Hematopoietic multipotent progenitor cell treated with erythropoietin and hydrocortisone succinate and interleukin-3 and kit ligand, for 15 days (in vitro differentiated cells): ENCODE results near the gene TANC2.
"Not testable (repeated sequence)": the region's sequence is repeated elsewhere in the genome, so short reads cannot be mapped to it uniquely, and the experiment has no call there.

Experiments used
- DNase-seq: peaks from one replicate; pipeline ENCODE4 v3.0.0-alpha.2; 2015; ENCODE audit warnings: low spot score

Gene TANC2

DNA sequence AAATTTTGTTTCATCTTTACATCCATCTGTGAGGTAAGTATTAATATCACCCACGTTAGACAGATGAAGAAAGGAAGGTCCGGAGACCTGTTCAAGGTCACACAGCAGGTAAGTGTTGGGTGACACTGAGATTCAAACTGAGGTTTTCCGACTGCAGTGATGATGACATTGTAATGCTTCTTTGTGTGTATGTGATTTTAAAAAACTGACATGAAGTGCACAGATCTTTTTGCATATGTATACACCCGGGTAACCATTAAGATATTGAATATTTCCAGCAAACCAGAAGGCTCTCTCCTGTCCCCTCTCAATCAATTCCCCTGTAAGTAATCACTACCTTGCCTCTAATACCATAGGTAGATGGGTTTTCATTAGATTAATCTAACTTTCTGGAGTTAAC lies 1.5 kb upstream of the TANC2 start:
- no peak for DNase-seq

DNA sequence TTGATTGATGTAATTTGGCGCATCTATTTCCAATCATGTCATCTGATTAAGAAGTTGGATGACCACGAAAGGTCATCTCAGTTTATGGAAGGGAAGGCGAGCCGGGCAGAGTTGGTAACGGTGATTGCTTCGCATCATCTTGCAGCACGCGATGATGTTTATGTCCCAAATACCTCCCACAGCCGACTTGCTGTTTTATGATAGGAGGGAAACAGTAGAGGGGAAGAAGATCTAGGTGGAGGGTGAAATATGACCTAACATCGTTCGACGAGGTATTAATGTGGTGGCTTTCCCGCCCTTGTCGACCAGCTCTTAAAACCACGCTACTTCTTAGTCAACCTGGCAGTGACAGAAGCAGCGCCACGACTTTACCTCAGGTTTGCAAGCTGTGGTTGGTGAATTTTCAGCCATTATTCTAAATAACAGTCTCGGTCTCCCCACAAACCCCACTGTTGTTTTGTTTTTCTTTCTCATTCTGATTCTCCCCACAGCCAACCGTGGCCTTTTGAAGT lies 805 bp upstream of the TANC2 start:
- DNase-seq: no peak

DNA sequence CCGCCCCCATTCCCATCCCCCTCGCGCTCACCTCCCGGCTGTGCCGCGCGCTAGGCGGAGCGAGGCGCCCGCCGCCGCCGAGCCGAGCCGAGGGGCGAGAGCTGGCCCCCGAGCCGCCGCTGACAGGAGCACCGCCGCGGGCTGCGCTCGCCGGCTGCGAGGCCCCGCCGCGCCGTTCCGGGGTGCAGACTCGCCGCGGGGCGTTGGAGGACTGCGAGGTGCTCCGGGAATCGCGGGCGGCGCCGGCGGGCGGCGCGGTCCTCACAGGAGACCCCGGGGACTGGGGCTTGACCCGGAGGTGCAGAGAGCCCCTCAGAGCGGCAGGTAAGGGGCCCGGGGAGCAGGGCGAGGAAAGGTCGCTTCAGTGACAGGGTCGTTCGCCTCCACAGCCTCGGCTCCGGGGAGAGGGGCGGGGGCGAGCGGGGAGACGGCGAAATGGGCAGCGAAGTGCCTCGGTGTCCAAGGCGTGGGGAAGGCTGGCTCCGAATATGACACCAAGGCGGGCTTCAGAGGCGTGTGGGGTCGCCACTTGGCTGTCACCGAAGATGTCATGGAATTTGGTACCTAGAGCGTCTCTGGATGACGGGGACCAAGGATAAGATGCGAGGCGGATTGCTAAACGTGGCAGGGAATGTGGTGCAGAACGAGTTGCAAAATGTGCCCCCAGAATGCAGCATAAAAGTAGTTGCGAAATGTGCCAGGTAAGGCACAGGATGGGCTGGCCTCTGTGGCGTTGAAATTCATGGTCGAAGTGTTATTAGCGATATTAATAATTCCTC lies 580 bp downstream of the TANC2 start:
- DNase-seq: no peak

DNA sequence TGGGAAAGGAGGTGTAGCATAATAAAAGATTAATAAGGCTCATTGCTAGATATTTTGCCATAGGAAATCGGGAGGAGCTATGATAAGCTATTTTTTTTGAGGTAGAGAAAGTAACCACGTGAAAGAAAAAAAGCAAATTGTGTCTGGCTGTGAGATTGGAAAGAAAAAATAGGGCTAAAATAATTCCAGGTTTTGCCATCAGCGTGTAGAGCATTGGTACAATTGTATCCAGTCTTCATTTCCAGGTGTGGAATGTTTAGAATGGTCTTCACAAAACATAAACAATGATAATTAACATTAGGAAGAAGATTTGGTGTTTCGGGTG lies 1.1 kb downstream of the TANC2 start:
- DNase-seq: no peak

DNA sequence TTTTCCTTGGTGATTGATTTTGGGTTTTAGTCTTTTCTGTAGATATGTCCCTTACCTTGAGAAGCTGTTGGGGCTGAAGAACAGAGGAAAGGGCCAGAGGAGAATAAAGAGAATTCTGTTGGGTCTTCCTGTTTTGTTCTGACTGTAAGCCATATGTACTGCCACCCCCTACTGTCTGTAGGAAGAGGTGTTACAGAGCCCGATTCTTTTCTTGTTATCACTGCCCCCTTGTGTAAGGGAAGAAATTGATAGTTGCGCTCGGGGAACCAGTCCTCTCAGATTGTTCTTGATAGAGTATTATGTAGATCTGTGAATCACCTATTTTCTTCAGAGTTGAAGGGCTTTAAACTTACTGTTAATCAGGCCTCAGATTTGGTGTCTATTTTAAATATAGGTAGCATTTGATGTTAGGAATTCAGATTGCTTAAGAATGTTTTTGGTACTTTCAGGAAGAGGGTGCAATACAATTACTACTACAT lies 2.4 kb downstream of the TANC2 start:
- DNase-seq: peak; percentile 71

DNA sequence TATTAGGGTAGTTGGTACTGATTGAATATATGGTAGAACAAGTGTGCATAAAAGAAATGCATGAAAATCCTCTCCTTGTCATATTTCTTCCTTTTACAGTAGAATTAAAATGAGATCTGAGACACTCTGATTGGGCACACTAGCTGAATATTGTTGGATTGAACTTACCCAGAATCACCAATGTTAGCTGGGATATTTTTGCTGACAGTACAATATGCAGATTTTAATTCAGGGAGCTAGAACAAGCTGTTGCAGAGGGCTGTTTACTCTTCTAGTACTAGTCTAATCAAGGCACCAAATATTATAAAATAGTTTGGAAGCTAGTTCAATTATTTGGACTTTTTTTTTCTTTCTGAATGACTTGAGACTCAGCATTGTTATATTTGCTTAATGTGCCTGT lies 4.6 kb downstream of the TANC2 start:
- DNase-seq: no peak

DNA sequence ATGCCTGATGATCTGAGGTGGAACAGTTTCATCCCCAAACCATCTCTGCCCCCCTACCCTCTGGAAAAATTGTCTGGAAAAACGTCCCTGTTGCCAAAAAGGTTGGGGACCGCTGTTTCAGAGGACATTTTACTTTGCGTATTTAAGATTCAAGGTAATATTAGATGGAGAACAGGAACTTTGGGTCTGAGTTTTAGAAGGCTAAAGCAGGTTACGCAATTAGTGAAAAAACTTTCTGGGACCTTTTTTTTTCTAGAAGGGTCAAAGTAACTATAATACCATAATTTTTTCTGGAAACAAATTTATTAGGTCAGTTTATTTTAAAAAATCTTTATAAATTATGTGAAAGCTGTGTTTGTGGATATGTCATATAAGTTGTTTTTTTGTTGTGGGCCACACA lies 5.8 kb downstream of the TANC2 start:
- DNase-seq: no peak

DNA sequence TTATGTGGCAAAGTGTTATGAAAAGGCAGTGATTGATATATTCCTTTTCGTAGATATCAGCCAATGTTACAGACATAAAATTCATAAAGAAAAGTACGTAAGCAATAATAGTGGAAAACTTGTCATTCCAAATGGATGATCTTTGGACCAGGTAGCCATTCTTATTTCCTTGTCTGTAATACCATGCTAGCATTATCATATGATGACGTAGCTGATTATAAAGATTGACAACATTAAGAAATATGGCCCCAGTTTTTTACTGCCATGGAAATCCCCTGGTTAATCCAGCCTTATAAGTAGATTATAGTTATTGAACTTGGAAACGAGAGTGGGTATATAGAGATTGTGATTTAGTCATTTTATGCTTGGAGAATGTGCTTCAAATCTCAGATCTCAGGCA lies 8.8 kb downstream of the TANC2 start:
- DNase-seq: no peak

DNA sequence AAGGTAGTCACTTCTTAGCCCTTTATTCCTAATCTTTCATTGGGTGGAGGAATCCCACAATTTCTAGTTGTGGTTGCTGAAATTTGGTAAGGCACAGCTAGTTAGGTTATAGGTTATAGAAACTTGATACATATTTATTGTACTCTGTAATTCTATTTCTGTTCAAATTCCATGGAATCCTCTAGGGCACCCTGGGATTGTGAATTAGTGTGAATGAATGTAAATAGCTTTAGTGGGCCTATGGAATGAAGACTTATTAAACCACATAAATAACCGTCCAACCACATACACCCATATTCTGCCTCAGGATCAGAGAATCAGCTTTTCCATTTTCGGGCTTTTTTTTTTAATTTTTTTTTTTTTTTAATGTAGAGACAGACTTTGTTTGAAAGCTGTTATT lies 9.2 kb downstream of the TANC2 start:
- DNase-seq: no peak

DNA sequence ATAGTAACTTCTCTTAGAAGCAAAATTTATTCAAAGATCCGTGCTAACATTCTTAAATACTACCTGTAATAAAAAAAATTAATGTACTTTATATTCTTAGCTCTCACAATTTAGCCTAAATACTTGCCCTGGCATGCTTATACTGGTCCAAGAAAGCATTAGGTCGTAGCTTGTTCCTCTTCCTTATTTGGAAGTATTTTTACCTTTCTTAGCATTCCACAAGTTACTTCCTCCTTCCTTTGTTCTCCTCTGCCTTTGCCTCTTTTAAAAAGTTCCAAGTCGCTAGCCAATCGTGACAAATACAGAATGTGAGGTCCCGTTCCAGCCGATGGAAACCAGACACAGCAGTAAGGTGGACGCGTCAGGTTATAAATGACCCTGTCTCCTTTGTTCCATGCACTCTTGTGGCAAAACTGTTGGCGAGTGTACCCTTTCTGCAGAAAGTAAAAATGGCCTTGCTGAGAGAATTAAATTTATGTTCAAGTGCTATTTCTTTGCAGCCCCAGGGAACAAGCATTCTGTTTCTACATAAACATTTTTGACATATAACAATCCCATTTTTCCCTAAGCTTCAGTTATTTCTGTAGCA lies 10.7 kb downstream of the TANC2 start:
- DNase-seq: not testable (repeated sequence)

DNA sequence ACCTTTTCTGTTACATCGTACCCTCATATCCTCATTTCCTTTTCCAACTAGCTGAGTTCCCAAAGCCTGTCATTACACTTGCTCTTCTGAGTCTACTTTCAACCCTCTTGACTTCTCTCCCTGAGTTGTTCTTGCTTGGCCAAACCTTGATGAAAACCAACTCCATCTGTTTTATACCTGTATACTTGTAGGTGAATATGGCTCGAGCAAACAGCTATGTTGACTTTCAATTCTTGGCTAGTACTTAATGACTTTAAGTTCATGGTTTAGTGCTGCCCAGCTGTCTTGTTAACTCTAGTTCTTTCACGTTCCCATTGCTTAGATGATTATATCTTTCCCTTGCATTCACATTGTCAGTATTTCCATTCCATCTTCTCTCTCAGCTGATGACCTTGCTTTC lies 14.8 kb downstream of the TANC2 start:
- DNase-seq: no peak

DNA sequence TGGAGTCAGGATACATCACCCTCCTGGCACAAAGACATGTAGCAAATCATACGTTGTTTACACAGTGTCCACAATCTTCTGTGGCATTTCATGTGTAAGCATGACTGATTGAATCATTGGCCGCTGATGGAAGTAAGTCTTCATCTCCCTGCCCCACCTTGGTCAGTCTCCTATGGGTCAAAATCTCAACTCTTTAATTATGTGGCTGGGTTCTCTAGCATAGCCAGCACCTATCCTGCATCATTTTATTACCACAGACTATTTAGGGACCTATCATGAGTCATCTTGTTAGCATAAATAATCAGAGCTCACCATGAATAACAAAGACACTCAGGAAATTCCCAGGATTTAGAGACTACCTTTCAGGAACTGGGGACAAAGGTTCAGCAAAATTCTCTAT lies 15.9 kb downstream of the TANC2 start:
- no peak for DNase-seq

DNA sequence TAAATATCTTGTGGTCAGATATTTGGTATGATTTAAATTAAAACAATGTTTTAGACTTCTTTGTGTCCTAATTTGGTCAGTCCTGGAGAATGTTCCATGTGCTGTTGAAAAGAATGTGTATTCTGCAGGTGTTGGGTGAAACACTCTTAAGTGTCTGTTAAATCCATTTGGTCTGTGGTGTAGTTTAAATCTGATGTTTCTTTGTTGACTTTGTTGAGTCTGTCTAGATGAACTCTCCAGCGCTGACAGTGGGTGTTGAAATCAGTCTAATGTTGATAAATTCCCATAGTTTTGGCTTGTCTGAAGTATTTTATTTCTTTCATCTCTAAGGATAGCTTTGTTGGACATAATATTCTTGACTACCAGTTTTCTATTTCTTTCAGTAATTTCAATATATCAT lies 18.8 kb downstream of the TANC2 start:
- DNase-seq: no peak

DNA sequence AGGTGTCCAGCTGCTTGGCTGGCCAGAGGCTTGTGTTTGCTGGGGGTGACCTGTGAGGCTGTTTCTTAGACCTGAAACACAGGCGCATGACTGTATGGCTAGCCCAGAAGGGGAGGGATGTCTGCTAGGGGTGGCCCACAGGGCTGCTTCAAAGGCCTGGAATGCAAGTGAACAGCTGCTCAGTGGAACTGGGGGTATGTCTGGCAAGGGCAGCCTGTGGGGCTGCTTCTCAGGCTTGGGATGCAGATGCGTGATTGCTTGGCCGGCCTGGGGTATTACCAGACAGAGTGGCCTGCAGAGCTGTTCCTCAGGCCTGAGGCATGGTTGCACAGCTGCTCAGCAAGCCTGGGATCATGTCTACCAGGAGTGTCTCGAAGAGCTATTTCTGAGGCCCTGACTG lies 20.5 kb downstream of the TANC2 start:
- DNase-seq: no peak

DNA sequence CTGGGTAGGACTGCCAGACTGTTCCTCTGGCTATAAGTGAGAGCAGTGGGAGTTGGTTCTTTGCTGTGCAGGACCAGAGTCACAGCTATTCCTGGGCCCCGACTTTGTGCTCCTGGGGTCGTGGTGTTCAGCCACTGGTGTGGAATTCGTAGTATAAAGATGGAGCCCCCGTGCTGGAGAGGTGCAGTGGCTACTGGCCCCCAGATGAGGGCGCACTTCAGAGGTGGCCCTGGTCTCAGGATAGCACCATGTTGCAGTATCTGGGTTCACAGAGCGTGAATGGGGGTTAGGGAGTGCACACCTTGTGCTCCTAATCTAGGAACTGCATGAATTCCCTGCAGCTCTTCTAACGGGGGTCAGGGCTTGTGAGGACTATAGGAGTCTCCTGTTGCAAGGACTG lies 21.1 kb downstream of the TANC2 start:
- DNase-seq: no peak

DNA sequence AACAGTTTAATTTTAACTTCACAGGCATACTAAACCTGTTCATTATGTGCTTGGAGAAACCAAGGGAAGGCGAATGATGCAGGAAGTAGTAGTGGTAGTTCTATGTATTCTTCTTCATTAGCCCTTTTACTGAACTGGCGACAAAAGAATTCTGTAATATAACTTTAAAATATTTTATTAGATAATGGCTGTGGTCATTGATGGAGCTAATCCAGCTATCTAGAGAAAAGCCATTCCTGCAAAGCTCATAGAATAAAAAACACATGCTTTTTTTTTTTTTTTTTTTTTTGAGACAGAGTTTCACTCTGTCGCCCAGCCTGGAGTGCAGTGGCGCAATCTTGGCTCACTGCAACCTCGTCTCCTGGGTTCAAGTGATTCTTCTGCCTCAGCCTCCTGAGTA lies 23.5 kb downstream of the TANC2 start:
- DNase-seq: no peak

DNA sequence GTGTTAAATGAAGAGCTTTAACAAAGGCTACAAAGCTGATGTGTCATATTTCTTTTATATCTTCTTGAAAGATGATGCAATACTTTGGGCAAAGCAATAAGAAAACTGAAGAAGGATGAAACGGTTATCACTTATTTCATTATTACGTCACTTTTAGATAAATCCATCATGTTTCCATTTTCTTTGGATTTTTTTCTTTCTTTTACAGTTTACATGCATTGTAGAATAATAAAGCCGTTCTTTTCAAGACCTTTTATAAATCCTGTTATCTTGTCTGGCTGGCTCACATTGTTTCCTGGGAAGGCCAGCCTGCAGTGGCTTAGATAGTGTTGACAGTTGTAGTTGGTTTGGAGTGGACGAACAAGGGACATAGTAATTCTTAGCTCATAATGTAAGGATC lies 28.9 kb downstream of the TANC2 start:
- DNase-seq: no peak

DNA sequence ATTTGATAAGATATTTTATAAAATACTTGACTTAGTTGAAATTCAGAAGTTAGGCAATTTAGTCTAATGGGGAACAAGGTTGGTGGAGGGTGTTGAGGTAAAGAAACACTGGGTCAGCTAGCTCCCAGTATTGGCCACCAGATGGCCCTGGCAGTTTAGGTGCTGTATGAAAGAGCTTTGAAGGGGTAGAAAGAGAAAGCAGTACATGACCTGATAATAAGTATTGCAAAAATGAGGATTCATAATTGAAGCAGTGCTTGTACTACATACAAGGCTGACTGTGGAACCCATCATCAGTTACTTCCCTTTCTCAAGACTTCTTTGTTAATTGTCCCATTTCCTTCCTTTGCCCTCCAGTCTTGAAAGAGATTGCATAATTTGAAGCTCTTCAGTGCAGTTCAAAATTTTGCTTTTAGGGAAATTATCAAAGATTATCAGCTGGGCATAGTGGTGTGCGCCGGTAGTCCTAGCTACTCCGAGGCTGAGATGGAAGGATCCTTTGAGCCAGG lies 29.4 kb downstream of the TANC2 start:
- peak; percentile 34 for DNase-seq

DNA sequence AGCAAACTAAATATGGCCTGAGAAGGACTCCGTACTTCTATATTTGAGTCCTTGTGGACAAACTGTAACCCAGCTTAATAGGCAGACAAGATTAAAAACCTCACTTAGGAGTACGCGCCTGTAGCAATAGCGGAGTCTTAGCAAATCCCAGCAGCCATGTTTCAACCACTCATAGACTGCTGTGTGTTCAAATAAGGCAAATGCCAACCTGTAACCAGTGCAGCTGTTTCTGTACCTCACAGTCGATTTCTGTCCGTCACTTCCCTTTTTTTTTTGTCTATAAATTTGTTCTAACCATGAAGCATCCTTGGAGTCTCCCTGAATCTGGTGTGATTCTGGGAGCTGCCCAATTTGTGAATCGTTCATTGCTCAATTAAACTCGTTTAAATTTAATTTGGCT lies 30.2 kb downstream of the TANC2 start:
- DNase-seq: no peak

DNA sequence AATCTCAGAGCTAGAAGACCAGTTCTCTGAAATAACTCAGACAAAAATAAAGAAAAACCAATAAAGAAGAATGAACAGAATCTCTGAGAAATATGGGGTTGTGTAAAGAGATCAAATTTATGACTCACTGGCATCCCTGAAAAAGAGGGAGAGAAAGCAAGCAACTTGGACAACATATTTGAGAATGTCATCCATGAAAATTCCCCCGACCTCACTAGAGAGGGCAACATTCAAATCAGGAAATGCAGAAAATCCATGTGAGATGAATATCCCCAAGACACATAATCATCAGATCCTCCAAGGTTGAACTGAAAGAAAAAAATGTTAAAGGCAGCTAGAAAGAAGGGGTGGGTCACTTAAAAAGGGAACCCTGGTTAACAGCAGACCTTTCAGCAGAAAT lies 32.1 kb downstream of the TANC2 start:
- no peak for DNase-seq

DNA sequence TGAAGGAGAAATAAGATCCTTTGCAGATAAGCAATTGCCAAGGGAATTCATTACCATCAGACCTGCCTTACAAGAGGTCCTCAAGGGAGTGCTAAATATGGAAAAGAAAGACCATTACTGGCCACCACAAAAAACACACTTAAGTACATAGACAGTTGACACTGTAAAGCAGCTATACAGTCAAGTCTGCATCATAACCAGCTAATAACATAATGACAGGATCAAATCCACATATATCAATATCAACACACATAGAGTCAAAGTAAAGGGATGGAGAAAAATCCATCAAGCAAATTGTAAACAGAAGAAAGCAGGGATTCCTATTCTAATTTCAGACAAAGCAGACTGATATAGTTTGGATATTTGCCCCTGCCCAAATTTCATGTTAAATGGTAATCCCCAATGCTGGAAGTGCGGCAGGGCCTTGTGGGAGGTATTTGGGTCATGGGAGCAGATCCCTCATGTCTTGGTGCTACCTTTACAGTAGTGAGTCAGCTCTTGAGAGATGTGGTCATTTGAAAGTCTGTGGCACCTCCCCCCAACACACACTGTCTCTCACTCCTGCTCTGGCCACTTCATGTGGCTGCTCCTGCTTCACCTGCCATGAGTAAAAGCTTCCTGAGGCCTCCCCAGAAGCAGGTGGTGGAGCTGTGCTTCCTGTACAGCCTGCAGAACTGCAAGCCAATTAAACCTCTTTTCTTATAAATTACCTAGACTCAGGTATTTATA lies 32.8 kb downstream of the TANC2 start:
- no peak for DNase-seq

DNA sequence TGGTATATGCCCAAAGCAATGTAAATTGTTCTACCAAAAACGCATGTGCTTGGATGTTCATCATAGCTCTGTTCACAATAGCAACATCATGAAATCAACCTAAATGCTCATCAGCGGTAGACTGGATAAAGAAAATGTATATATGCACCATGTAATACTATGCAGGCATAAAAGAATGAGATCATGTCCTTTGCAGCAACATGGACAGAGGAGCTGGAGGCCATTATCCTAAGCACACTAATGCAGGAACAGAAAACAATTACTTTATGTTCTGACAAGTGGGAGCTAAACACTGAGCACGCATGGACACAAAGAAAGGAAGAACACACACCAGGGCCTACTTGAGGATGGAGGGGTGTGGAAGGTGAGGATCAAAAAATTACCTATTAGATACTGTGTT lies 33.7 kb downstream of the TANC2 start:
- no peak for DNase-seq
